ENCODE results near the gene PTGES2.
A peak's percentile ranks its signal among the peaks of the same experiment; 100 is the strongest.

Gene PTGES2

GRCh38 chr9:128125580-128126354, 1.8 kb downstream of the PTGES2 start:
- peaks cover 5 to 13% of the 10 kb centered on the region in 2 experiments for H3K4me1 ChIP-seq (ENCODE audit: control insufficient read depth in 1 of 2, insufficient read depth in 2 of 2, low read length in 2 of 2)
- peaks cover 16% of the 10 kb centered on the region for H3K79me1 ChIP-seq (ENCODE audit: low read length)
- no peak overlapping the region for H3K4me3 ChIP-seq (ENCODE audit: low read depth, low read length)
- H2BK12ac ChIP-seq (ENCODE audit: low read length): no peak overlapping the region
- peak overlapping the region; percentile 19 for H3K4ac ChIP-seq (ENCODE audit: low read depth, low read length)
- peaks cover 34 to 39% of the 10 kb centered on the region in 2 experiments for H3K36me3 ChIP-seq (ENCODE audit: control insufficient read depth in 1 of 2, insufficient read depth in 2 of 2, low read length in 2 of 2)
- no peak overlapping the region for H2BK5ac ChIP-seq (ENCODE audit: low read depth, low read length, poor library complexity)
- no peak overlapping the region for H3K9ac ChIP-seq (ENCODE audit: low read length)
- no peak overlapping the region for H3K23ac ChIP-seq (ENCODE audit: low read length)
- H3K79me2 ChIP-seq (ENCODE audit: control insufficient read depth, insufficient read depth, low read length, poor library complexity): peaks cover 14% of the 10 kb centered on the region
- no peak for DNase-seq
- peak overlapping the region; percentile 33 for H3K18ac ChIP-seq (ENCODE audit: low read length)
- H4K8ac ChIP-seq (ENCODE audit: low read depth, low read length): no peak overlapping the region
- H4K91ac ChIP-seq (ENCODE audit: low read depth, low read length): no peak overlapping the region
- WGBS (ENCODE audit: extremely low coverage, insufficient coverage, insufficient read length): no CpG with 5 or more reads among the region's 10 CpGs
- no peak overlapping the region for H3K14ac ChIP-seq (ENCODE audit: low read length)
- H2AFZ ChIP-seq (ENCODE audit: insufficient read depth, low read length, poor library complexity): no peak overlapping the region
- H3K27me3 ChIP-seq (ENCODE audit: insufficient read depth, low read length): no peaks in the 10 kb centered on the region
- no peak overlapping the region for H2BK120ac ChIP-seq (ENCODE audit: insufficient read depth, low read length, poor library complexity)
- H2AK5ac ChIP-seq (ENCODE audit: low read length): no peak overlapping the region
- no peak overlapping the region for H3K27ac ChIP-seq (ENCODE audit: low read depth, low read length)
- H4K12ac ChIP-seq (ENCODE audit: low read depth, low read length): peak overlapping the region; percentile 16
- no peak overlapping the region for H3K4me2 ChIP-seq (ENCODE audit: low read length)
- H3K9me3 ChIP-seq (ENCODE audit: insufficient read depth, low read depth, low read length): peaks cover 6% of the 10 kb centered on the region

- Histone ChIP-seq H3K23ac (ENCODE audit: low read length) (no peak overlapping the region), H3K14ac (ENCODE audit: low read length) (no peak overlapping the region), H3K4ac (ENCODE audit: low read depth, low read length) (no peak overlapping the region), H3K79me1 (ENCODE audit: low read length) (peaks cover 16% of the 10 kb centered on the region), H4K91ac (ENCODE audit: low read depth, low read length) (no peak overlapping the region), H2AK5ac (ENCODE audit: low read length) (no peak overlapping the region), H2BK120ac (ENCODE audit: insufficient read depth, low read length, poor library complexity) (no peak overlapping the region), H3K36me3 (ENCODE audit: control insufficient read depth in 1 of 2, insufficient read depth in 2 of 2, low read length in 2 of 2) (peaks cover 41 to 44% of the 10 kb centered on the region in 2 experiments), H4K8ac (ENCODE audit: low read depth, low read length) (no peak overlapping the region), H3K9ac (ENCODE audit: low read length) (peak overlapping the region; percentile 16), H3K4me1 (ENCODE audit: control insufficient read depth in 1 of 2, insufficient read depth in 2 of 2, low read length in 2 of 2) (peaks cover 5 to 13% of the 10 kb centered on the region in 2 experiments), H2BK12ac (ENCODE audit: low read length) (no peak overlapping the region), H3K4me2 (ENCODE audit: low read length) (no peak overlapping the region), H3K79me2 (ENCODE audit: control insufficient read depth, insufficient read depth, low read length, poor library complexity) (peaks cover 14% of the 10 kb centered on the region), H3K27me3 (ENCODE audit: insufficient read depth, low read length) (no peaks in the 10 kb centered on the region), H3K9me3 (ENCODE audit: insufficient read depth, low read depth, low read length) (peaks cover 7% of the 10 kb centered on the region), H4K12ac (ENCODE audit: low read depth, low read length) (no peak overlapping the region), H2BK5ac (ENCODE audit: low read depth, low read length, poor library complexity) (no peak overlapping the region), H3K27ac (ENCODE audit: low read depth, low read length) (no peak overlapping the region), H3K4me3 (ENCODE audit: low read depth, low read length) (no peak overlapping the region), H3K18ac (ENCODE audit: low read length) (peak overlapping the region; percentile 12), H2AFZ (ENCODE audit: insufficient read depth, low read length, poor library complexity) (no peak overlapping the region)
- WGBS (ENCODE audit: extremely low coverage, insufficient coverage, insufficient read length): no CpG with 5 or more reads among the region's 16 CpGs
- DNase-seq: peak in 1 of 2 donors; percentile 43
Observed at GRCh38 chr9:128124873-128125579, 2.5 kb downstream of the PTGES2 start.

DNA sequence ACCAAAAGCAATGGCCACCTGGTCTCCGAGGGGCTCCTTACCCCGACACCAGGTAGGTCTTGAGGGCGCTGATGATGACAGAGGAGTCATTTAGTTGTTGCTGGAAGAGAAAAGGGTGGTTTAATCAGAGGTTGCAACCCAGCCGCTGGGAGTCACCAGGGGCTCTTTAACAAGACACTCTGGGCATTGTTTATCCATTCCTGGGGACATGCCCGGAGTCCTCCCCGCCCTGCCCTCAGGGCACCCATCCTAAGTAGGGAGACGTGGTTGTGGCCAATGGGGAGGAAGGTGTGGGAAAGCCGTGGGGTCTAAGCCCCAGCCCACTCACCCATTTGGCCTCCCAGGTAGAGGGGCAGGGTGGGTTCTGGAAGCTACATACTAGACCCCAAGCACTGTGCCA, 3.1 kb downstream of the PTGES2 start:
- H3K36me3 ChIP-seq (ENCODE audit: control insufficient read depth in 1 of 2, insufficient read depth in 2 of 2, low read length in 2 of 2): peaks cover 42 to 44% of the 10 kb centered on the region in 2 experiments
- no peak overlapping the region for H4K91ac ChIP-seq (ENCODE audit: low read depth, low read length)
- no peak overlapping the region for H2AK5ac ChIP-seq (ENCODE audit: low read length)
- H3K4me2 ChIP-seq (ENCODE audit: low read length): no peak overlapping the region
- H3K23ac ChIP-seq (ENCODE audit: low read length): no peak overlapping the region
- H3K9me3 ChIP-seq (ENCODE audit: insufficient read depth, low read depth, low read length): peaks cover 7% of the 10 kb centered on the region
- no CpG with 5 or more reads among the region's 8 CpGs for WGBS (ENCODE audit: extremely low coverage, insufficient coverage, insufficient read length)
- H3K18ac ChIP-seq (ENCODE audit: low read length): peak overlapping the region; percentile 12
- no peak overlapping the region for H2AFZ ChIP-seq (ENCODE audit: insufficient read depth, low read length, poor library complexity)
- H3K4me3 ChIP-seq (ENCODE audit: low read depth, low read length): no peak overlapping the region
- peaks cover 16% of the 10 kb centered on the region for H3K79me1 ChIP-seq (ENCODE audit: low read length)
- H3K14ac ChIP-seq (ENCODE audit: low read length): no peak overlapping the region
- DNase-seq: peak in 1 of 2 donors; percentile 11
- no peak overlapping the region for H2BK5ac ChIP-seq (ENCODE audit: low read depth, low read length, poor library complexity)
- H2BK120ac ChIP-seq (ENCODE audit: insufficient read depth, low read length, poor library complexity): no peak overlapping the region
- H3K4me1 ChIP-seq (ENCODE audit: control insufficient read depth in 1 of 2, insufficient read depth in 2 of 2, low read length in 2 of 2): peaks cover 5 to 13% of the 10 kb centered on the region in 2 experiments
- no peak overlapping the region for H3K27ac ChIP-seq (ENCODE audit: low read depth, low read length)
- no peak overlapping the region for H2BK12ac ChIP-seq (ENCODE audit: low read length)
- no peak overlapping the region for H3K9ac ChIP-seq (ENCODE audit: low read length)
- H3K79me2 ChIP-seq (ENCODE audit: control insufficient read depth, insufficient read depth, low read length, poor library complexity): peaks cover 14% of the 10 kb centered on the region
- no peak overlapping the region for H3K4ac ChIP-seq (ENCODE audit: low read depth, low read length)
- H4K12ac ChIP-seq (ENCODE audit: low read depth, low read length): no peak overlapping the region
- H3K27me3 ChIP-seq (ENCODE audit: insufficient read depth, low read length): no peaks in the 10 kb centered on the region
- H4K8ac ChIP-seq (ENCODE audit: low read depth, low read length): no peak overlapping the region

GRCh38 chr9:128123451-128124080, 4.0 kb downstream of the PTGES2 start:
- no peak overlapping the region for H4K91ac ChIP-seq (ENCODE audit: low read depth, low read length)
- no peak overlapping the region for H3K4me2 ChIP-seq (ENCODE audit: low read length)
- H3K79me1 ChIP-seq (ENCODE audit: low read length): peaks cover 14% of the 10 kb centered on the region
- no peak overlapping the region for H4K8ac ChIP-seq (ENCODE audit: low read depth, low read length)
- H4K12ac ChIP-seq (ENCODE audit: low read depth, low read length): no peak overlapping the region
- no peak overlapping the region for H3K9ac ChIP-seq (ENCODE audit: low read length)
- H3K36me3 ChIP-seq (ENCODE audit: control insufficient read depth in 1 of 2, insufficient read depth in 2 of 2, low read length in 2 of 2): peaks cover 42 to 44% of the 10 kb centered on the region in 2 experiments
- H3K23ac ChIP-seq (ENCODE audit: low read length): no peak overlapping the region
- H3K79me2 ChIP-seq (ENCODE audit: control insufficient read depth, insufficient read depth, low read length, poor library complexity): peaks cover 13% of the 10 kb centered on the region
- no CpG with 5 or more reads among the region's 21 CpGs for WGBS (ENCODE audit: extremely low coverage, insufficient coverage, insufficient read length)
- no peak overlapping the region for H2AK5ac ChIP-seq (ENCODE audit: low read length)
- H2BK5ac ChIP-seq (ENCODE audit: low read depth, low read length, poor library complexity): no peak overlapping the region
- H3K18ac ChIP-seq (ENCODE audit: low read length): no peak overlapping the region
- H3K4me1 ChIP-seq (ENCODE audit: control insufficient read depth in 1 of 2, insufficient read depth in 2 of 2, low read length in 2 of 2): peaks cover 5 to 7% of the 10 kb centered on the region in 2 experiments
- no peak overlapping the region for H3K4ac ChIP-seq (ENCODE audit: low read depth, low read length)
- H2AFZ ChIP-seq (ENCODE audit: insufficient read depth, low read length, poor library complexity): no peak overlapping the region
- no peak for DNase-seq
- H2BK120ac ChIP-seq (ENCODE audit: insufficient read depth, low read length, poor library complexity): no peak overlapping the region
- H3K14ac ChIP-seq (ENCODE audit: low read length): no peak overlapping the region
- no peaks in the 10 kb centered on the region for H3K27me3 ChIP-seq (ENCODE audit: insufficient read depth, low read length)
- H3K9me3 ChIP-seq (ENCODE audit: insufficient read depth, low read depth, low read length): peaks cover 4% of the 10 kb centered on the region
- no peak overlapping the region for H3K27ac ChIP-seq (ENCODE audit: low read depth, low read length)
- H2BK12ac ChIP-seq (ENCODE audit: low read length): no peak overlapping the region
- H3K4me3 ChIP-seq (ENCODE audit: low read depth, low read length): no peak overlapping the region

Data from trophoblast cell (in vitro differentiated cells and primary cell).